SK-N-SH treated with all-trans-retinoic acid at 6 μM for 48 hours (cell line): ENCODE measurements around the gene ADAP2.

Experiments
- ATAC-seq: fragments of 200-7000 bp; cut with Tn5 transposase; 3 replicates; pipeline ENCODE4 v1.9.1; 2020; ENCODE audit warnings: mild to moderate bottlenecking, moderate library complexity
- ARNTL ChIP-seq: fragments of 450-650 bp; formaldehyde crosslinking; IDR thresholded peaks from 2 replicates; pipeline ENCODE4 v1.5.0; 2020; ENCODE audit warnings: low read depth, mild to moderate bottlenecking, moderate library complexity, borderline replicate concordance
- BACH2 ChIP-seq: fragments of 250-450 bp; sonication (Bioruptor Pico); IDR thresholded peaks from 2 replicates; pipeline ENCODE4 v1.9.0; 2021; ENCODE audit warnings: mild to moderate bottlenecking, borderline replicate concordance
- CREB5 ChIP-seq: fragments of 250-450 bp; sonication (Bioruptor Pico); IDR thresholded peaks from 2 replicates; pipeline ENCODE4 v1.5.1; 2020; ENCODE audit warnings: low read depth, mild to moderate bottlenecking, moderate library complexity
- CSDC2 ChIP-seq: fragments of 250-450 bp; sonication (Bioruptor Pico); IDR thresholded peaks from 2 replicates; pipeline ENCODE4 v1.5.0; 2020; ENCODE audit warnings: mild to moderate bottlenecking, moderate library complexity
- ESRRG ChIP-seq: fragments of 250-450 bp; sonication (Bioruptor Pico); IDR thresholded peaks from 2 replicates; pipeline ENCODE4 v1.6.1; 2021; ENCODE audit warnings: mild to moderate bottlenecking
- GLIS3 ChIP-seq: fragments of 250-450 bp; sonication (Bioruptor Pico); IDR thresholded peaks from 2 replicates; pipeline ENCODE4 v1.5.0; 2020; ENCODE audit warnings: mild to moderate bottlenecking, moderate library complexity
- ISL1 ChIP-seq: fragments of 250-450 bp; sonication (Bioruptor Pico); IDR thresholded peaks from 2 replicates; pipeline ENCODE4 v2.1.2; 2022; ENCODE audit warnings: mild to moderate bottlenecking, moderate library complexity
- OSR1 ChIP-seq: fragments of 250-450 bp; sonication (Bioruptor Pico); IDR thresholded peaks from 2 replicates; pipeline ENCODE4 v1.8.0; 2022; ENCODE audit warnings: moderate library complexity, mild to moderate bottlenecking, inconsistent platforms
- PATZ1 ChIP-seq: fragments of 250-450 bp; sonication (Bioruptor Pico); IDR thresholded peaks from 2 replicates; pipeline ENCODE4 v1.8.0; 2020; ENCODE audit warnings: mild to moderate bottlenecking, moderate library complexity, borderline replicate concordance
- POU6F1 ChIP-seq: fragments of 250-450 bp; sonication (Bioruptor Pico); IDR thresholded peaks from 2 replicates; pipeline ENCODE4 v1.8.0; 2021; ENCODE audit warnings: low read depth, mild to moderate bottlenecking, moderate library complexity, borderline replicate concordance
- PPARA ChIP-seq: fragments of 250-450 bp; sonication (Bioruptor Pico); IDR thresholded peaks from 2 replicates; pipeline ENCODE4 v1.5.0; 2020; ENCODE audit warnings: mild to moderate bottlenecking, borderline replicate concordance
- SNAI2 ChIP-seq: fragments of 250-450 bp; sonication (Bioruptor Pico); IDR thresholded peaks from 2 replicates; pipeline ENCODE4 v1.5.0; 2020; ENCODE audit warnings: mild to moderate bottlenecking, moderate library complexity
- TCF4 ChIP-seq: fragments of 250-450 bp; sonication (Bioruptor Pico); IDR thresholded peaks from 2 replicates; pipeline ENCODE4 v1.8.0; 2021; ENCODE audit warnings: mild to moderate bottlenecking, moderate library complexity, borderline replicate concordance
- TOX ChIP-seq: fragments of 250-450 bp; sonication (Bioruptor Pico); IDR thresholded peaks from 2 replicates; pipeline ENCODE4 v1.8.0; 2021; ENCODE audit warnings: mild to moderate bottlenecking, moderate library complexity, borderline replicate concordance
- TSHZ2 ChIP-seq: fragments of 250-450 bp; sonication (Bioruptor Pico); IDR thresholded peaks from 2 replicates; pipeline ENCODE4 v1.5.0; 2020; ENCODE audit warnings: mild to moderate bottlenecking, moderate library complexity
- ZC3H10 ChIP-seq: fragments of 250-450 bp; sonication (Bioruptor Pico); IDR thresholded peaks from 2 replicates; pipeline ENCODE4 v1.5.1; 2021; ENCODE audit warnings: mild to moderate bottlenecking, moderate library complexity
- ZFP3 ChIP-seq: fragments of 250-450 bp; sonication (Bioruptor Pico); IDR thresholded peaks from 2 replicates; pipeline ENCODE4 v1.5.0; 2020; ENCODE audit warnings: mild to moderate bottlenecking, moderate library complexity
- ZFP30 ChIP-seq: fragments of 450-650 bp; formaldehyde crosslinking; IDR thresholded peaks from 2 replicates; pipeline ENCODE4 v1.5.0; 2022; ENCODE audit warnings: mild to moderate bottlenecking, moderate library complexity
- ZNF565 ChIP-seq: fragments of 450-650 bp; formaldehyde crosslinking; conservative IDR thresholded peaks from 2 replicates; pipeline ENCODE4 v1.5.0; 2020; ENCODE audit warnings: low read depth, mild to moderate bottlenecking, moderate library complexity
- ZNF70 ChIP-seq: fragments of 450-650 bp; formaldehyde crosslinking; IDR thresholded peaks from 2 replicates; pipeline ENCODE4 v1.5.0; 2020; ENCODE audit warnings: mild to moderate bottlenecking, moderate library complexity
- ZNF8 ChIP-seq: fragments of 450-650 bp; formaldehyde crosslinking; IDR thresholded peaks from 2 replicates; pipeline ENCODE4 v1.5.0; 2020; ENCODE audit warnings: mild to moderate bottlenecking, moderate library complexity

ADAP2 gene

GRCh38 chr17:30922235-30923030 lies 688 bp downstream of the ADAP2 start (continued):
- no peak for TF ChIP-seq PATZ1 (CRISPR knock-in tag)
- no peak for TF ChIP-seq TCF4 (CRISPR knock-in tag)
- no peak for TF ChIP-seq ZNF8 (CRISPR knock-in tag)
- TF ChIP-seq CSDC2 (CRISPR knock-in tag): no peak
- TF ChIP-seq ESRRG (CRISPR knock-in tag): no peak
- TF ChIP-seq OSR1 (CRISPR knock-in tag): no peak
- no peak for TF ChIP-seq ZNF565 (CRISPR knock-in tag)

DNA sequence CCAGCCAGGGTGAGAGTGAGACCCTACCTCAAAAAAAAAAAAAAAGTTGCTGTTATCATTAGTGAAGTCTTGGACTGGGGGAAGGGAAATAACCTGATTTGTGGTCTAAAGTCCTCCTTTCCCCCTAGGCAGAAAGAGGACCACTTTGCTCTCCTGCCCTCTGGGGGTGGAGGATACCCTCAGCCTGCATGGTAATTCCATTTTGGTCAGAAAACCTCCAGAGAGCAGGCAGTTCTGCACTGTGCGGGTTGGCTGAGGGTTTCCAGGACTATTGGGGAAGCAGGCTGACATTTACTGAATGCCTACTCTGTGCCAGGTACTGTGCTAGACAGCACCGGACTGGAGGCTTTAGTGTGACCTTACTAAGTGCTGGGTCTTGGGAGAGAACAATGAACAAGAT lies 2.6 kb downstream of the ADAP2 start:
- ATAC-seq: no peak
- TF ChIP-seq ZFP3 (CRISPR knock-in tag) (no peak), ZFP30 (CRISPR knock-in tag) (no peak), ESRRG (CRISPR knock-in tag) (no peak), BACH2 (CRISPR knock-in tag) (no peak), PATZ1 (CRISPR knock-in tag) (no peak), ISL1 (CRISPR knock-in tag) (no peak), CSDC2 (CRISPR knock-in tag) (no peak), ZC3H10 (CRISPR knock-in tag) (no peak), SNAI2 (CRISPR knock-in tag) (no peak), TOX (CRISPR knock-in tag) (no peak), POU6F1 (CRISPR knock-in tag) (no peak), ZNF70 (CRISPR knock-in tag) (no peak)

DNA sequence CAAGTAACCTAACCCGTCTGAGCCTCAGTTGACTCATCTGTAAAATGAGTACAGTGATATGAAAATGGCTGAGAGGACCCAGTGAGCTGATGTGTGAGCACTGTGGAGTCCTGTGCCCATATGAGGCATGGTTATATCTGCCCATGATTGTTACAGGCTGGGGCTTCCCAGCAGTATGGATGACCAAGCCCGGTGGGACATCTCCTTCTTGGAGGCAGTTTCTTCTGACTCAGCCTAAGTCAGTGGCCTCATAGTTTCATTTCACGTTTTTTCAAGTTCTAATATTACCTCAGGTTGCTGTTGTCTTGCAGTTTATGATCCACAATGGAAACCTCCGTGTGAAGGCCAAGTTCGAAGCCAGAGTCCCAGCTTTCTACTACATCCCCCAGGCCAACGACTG lies 4.8 kb downstream of the ADAP2 start:
- no peak for ATAC-seq
- TF ChIP-seq TSHZ2 (CRISPR knock-in tag): no peak
- no peak for TF ChIP-seq PPARA
- TF ChIP-seq CSDC2 (CRISPR knock-in tag): no peak
- no peak for TF ChIP-seq ZNF565 (CRISPR knock-in tag)
- TF ChIP-seq ZFP3 (CRISPR knock-in tag): no peak
- no peak for TF ChIP-seq TCF4 (CRISPR knock-in tag)
- no peak for TF ChIP-seq BACH2 (CRISPR knock-in tag)
- no peak for TF ChIP-seq ARNTL (CRISPR knock-in tag)
- TF ChIP-seq SNAI2 (CRISPR knock-in tag): no peak
- TF ChIP-seq PATZ1 (CRISPR knock-in tag): no peak
- TF ChIP-seq CREB5 (CRISPR knock-in tag): no peak
- TF ChIP-seq OSR1 (CRISPR knock-in tag): no peak
- no peak for TF ChIP-seq ZFP30 (CRISPR knock-in tag)
- TF ChIP-seq POU6F1 (CRISPR knock-in tag): no peak
- no peak for TF ChIP-seq GLIS3 (CRISPR knock-in tag)
- no peak for TF ChIP-seq ISL1 (CRISPR knock-in tag)
